Neural cell (in vitro differentiated cells): ENCODE data around the gene SCN8A. TPM values are rescaled to one million over a fixed set of nuclear protein-coding genes. Genes with fewer than 3 reads are reported as not detected.
A peak's percentile ranks its signal among the peaks of the same experiment; 100 is the strongest.

Experiments
- H2AFZ ChIP-seq: fragments of 200-600, 300-800 bp; sonication (generic), shearing (Covaris generic); 2 replicates; pipeline ENCODE4 v1.6.0; 2014; ENCODE audit warnings: low read depth, mild to moderate bottlenecking, antibody characterized with exemption, low read length, moderate library complexity
- H3F3A ChIP-seq: fragments of 200-600 bp; shearing (Covaris generic); 2 replicates; pipeline ENCODE4 v1.6.1; 2016; ENCODE audit warnings: mild to moderate bottlenecking, moderate library complexity, mixed read lengths, antibody characterized with exemption, low read length; ENCODE audit not compliant: insufficient read depth, poor library complexity, severe bottlenecking
- H3K27ac ChIP-seq: fragments of 200-600, 300-800 bp; sonication (generic), shearing (Covaris generic); 2 replicates; pipeline ENCODE4 v1.5.1; 2014; ENCODE audit warnings: mild to moderate bottlenecking, low read length, moderate library complexity
- H3K27me3 ChIP-seq: fragments of 300-800, 200-600 bp; sonication (generic), shearing (Covaris generic); 2 replicates; pipeline ENCODE4 v1.6.0; 2014; ENCODE audit warnings: mild to moderate bottlenecking, low read depth, low read length, moderate library complexity; ENCODE audit not compliant: insufficient read depth
- H3K36me3 ChIP-seq: fragments of 300-800, 200-600 bp; sonication (generic), shearing (Covaris generic); 2 replicates; pipeline ENCODE4 v1.5.1; 2014; ENCODE audit warnings: mild to moderate bottlenecking, antibody characterized with exemption, low read length, moderate library complexity; ENCODE audit not compliant: insufficient read depth
- H3K4me2 ChIP-seq: fragments of 300-800, 200-600 bp; sonication (generic), shearing (Covaris generic); 2 replicates; pipeline ENCODE4 v1.6.0; 2014; ENCODE audit warnings: mild to moderate bottlenecking, low read length
- H3K4me3 ChIP-seq: fragments of 300-800, 200-600 bp; sonication (generic), shearing (Covaris generic); 2 replicates; pipeline ENCODE4 v1.5.1; 2014; ENCODE audit warnings: mild to moderate bottlenecking, low read length, moderate library complexity
- H3K79me2 ChIP-seq: fragments of 200-600 bp; shearing (Covaris generic); replicated peaks from 2 replicates; pipeline ENCODE4 v1.6.0; 2014; ENCODE audit warnings: mild to moderate bottlenecking, low read length, moderate library complexity; ENCODE audit not compliant: insufficient read depth
- H3K9ac ChIP-seq: fragments of 300-800, 200-600 bp; sonication (generic), shearing (Covaris generic); 2 replicates; pipeline ENCODE4 v1.6.1; 2016; ENCODE audit warnings: mild to moderate bottlenecking, low read length, mixed read lengths
- H3K9me2 ChIP-seq: fragments of 200-600 bp; shearing (Covaris generic); 2 replicates; pipeline ENCODE4 v1.6.1; 2016; ENCODE audit warnings: mild to moderate bottlenecking, low read length, mixed read lengths; ENCODE audit not compliant: insufficient read depth
- H3K9me3 ChIP-seq: fragments of 200-600, 300-800 bp; sonication (generic), shearing (Covaris generic); 2 replicates; pipeline ENCODE4 v1.6.1; 2016; ENCODE audit warnings: mild to moderate bottlenecking, mixed run types, low read length, moderate library complexity, mixed read lengths
- H4K20me1 ChIP-seq: fragments of 200-600 bp; shearing (Covaris generic); 2 replicates; pipeline ENCODE4 v1.6.1; 2016; ENCODE audit warnings: mild to moderate bottlenecking, mixed run types; ENCODE audit not compliant: insufficient read depth
- EP300 ChIP-seq: fragments of 450-650 bp; conservative IDR thresholded peaks from 2 replicates; pipeline ENCODE4 v1.6.1; 2014; ENCODE audit warnings: antibody characterized with exemption, mild to moderate bottlenecking, moderate library complexity; ENCODE audit not compliant: poor library complexity, severe bottlenecking
- EZH2 ChIP-seq: fragments of 200-600, 300-800 bp; shearing (Covaris generic), sonication (generic); IDR thresholded peaks from 2 replicates; pipeline ENCODE4 v1.6.1; 2014; ENCODE audit warnings: antibody characterized with exemption, low read length, borderline replicate concordance, mild to moderate bottlenecking; ENCODE audit not compliant: insufficient read depth, poor library complexity, severe bottlenecking
- MXI1 ChIP-seq: fragments of 450-650 bp; conservative IDR thresholded peaks from 2 replicates; pipeline ENCODE4 v1.6.1; 2014; ENCODE audit warnings: antibody characterized with exemption, mild to moderate bottlenecking; ENCODE audit not compliant: poor library complexity, severe bottlenecking
- POLR2AphosphoS5 ChIP-seq: IDR thresholded peaks from 2 replicates; pipeline ENCODE4 v1.6.1; 2012
- RAD21 ChIP-seq: fragments of 450-650 bp; conservative IDR thresholded peaks from 2 replicates; pipeline ENCODE4 v1.6.1; 2014; ENCODE audit warnings: antibody characterized with exemption, mild to moderate bottlenecking, moderate library complexity
- SMC3 ChIP-seq: fragments of 450-650 bp; conservative IDR thresholded peaks from 2 replicates; pipeline ENCODE4 v1.6.1; 2014; ENCODE audit warnings: antibody characterized with exemption, mild to moderate bottlenecking, moderate library complexity; ENCODE audit not compliant: poor library complexity
- TAF1 ChIP-seq: IDR thresholded peaks from 2 replicates; pipeline ENCODE4 v1.6.1; 2012; ENCODE audit warnings: low read depth
- polyA plus RNA-seq: library from polyadenylated mRNA; depleted of rRNA; stranded (reverse); fragments of >200 nt; gene quantifications from 2 replicates; pipeline ENCODE4 v1.2.3, GENCODE V29; 2014
- TF ChIP-seq, protein P1 (sequence below): IDR thresholded peaks from 2 replicates; pipeline ENCODE4 v1.6.1; 2012; ENCODE audit warnings: borderline replicate concordance
- TF ChIP-seq, protein P2 (sequence below): fragments of 450-650 bp; IDR thresholded peaks from 2 replicates; pipeline ENCODE4 v1.5.1; 2014; ENCODE audit warnings: antibody characterized with exemption, mild to moderate bottlenecking, moderate library complexity; ENCODE audit not compliant: poor library complexity, severe bottlenecking

Gene SCN8A
- polyA plus RNA-seq, 1 donor from 2014 or later, result 14.2 TPM

DNA sequence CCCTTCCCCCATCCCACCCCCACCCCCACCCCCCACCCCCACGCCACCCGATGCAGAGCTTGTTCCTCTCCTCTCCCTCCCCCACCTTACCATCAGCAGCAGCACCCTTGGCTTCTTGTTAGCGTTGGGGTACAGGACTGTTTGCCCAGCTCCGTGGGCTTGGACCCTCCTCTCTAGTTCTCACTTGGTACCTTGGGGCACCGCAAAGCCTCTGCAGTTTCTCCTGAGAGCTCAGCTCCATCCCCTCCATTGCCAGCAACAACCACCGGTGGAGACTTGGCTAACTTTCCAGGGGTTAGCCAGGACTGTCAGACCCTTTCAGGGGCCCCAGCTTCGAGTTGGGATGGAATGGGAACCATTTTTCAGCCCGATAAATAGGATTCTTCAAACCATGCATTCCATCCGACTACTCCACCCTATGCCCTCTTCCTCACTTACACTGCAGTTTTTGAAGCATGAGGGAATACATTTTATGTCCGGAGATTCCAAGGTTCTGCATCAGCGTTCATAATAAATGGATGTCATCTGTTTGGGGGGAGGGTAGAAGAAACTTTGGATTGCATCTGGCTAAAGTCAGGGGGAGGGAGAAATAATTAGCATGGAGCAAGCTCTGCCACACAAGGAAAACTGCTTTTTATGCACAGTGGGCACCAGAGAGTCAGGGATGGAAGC, 1.1 kb downstream of the SCN8A start:
- Histone ChIP-seq H4K20me1 (no peaks in the 10 kb centered on the region), H3K4me2 (peak overlapping the region; percentile 58), H3K9me2 (no peaks in the 10 kb centered on the region), H3K9me3 (no peaks in the 10 kb centered on the region), H3K36me3 (no peaks in the 10 kb centered on the region), H3K79me2 (peaks cover 43% of the 10 kb centered on the region), H3F3A (no peaks in the 10 kb centered on the region), H3K9ac (peak overlapping the region; percentile 89), H3K4me3 (peak overlapping the region; percentile 92), H2AFZ (no peak overlapping the region), H3K27ac (no peak overlapping the region), H3K27me3 (no peaks in the 10 kb centered on the region)
- TF ChIP-seq POLR2AphosphoS5 (no peak), EP300 (no peak), RAD21 (no peak), MXI1 (no peak)
- TF ChIP-seq, protein P1, sequence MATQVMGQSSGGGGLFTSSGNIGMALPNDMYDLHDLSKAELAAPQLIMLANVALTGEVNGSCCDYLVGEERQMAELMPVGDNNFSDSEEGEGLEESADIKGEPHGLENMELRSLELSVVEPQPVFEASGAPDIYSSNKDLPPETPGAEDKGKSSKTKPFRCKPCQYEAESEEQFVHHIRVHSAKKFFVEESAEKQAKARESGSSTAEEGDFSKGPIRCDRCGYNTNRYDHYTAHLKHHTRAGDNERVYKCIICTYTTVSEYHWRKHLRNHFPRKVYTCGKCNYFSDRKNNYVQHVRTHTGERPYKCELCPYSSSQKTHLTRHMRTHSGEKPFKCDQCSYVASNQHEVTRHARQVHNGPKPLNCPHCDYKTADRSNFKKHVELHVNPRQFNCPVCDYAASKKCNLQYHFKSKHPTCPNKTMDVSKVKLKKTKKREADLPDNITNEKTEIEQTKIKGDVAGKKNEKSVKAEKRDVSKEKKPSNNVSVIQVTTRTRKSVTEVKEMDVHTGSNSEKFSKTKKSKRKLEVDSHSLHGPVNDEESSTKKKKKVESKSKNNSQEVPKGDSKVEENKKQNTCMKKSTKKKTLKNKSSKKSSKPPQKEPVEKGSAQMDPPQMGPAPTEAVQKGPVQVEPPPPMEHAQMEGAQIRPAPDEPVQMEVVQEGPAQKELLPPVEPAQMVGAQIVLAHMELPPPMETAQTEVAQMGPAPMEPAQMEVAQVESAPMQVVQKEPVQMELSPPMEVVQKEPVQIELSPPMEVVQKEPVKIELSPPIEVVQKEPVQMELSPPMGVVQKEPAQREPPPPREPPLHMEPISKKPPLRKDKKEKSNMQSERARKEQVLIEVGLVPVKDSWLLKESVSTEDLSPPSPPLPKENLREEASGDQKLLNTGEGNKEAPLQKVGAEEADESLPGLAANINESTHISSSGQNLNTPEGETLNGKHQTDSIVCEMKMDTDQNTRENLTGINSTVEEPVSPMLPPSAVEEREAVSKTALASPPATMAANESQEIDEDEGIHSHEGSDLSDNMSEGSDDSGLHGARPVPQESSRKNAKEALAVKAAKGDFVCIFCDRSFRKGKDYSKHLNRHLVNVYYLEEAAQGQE, result no peak

DNA sequence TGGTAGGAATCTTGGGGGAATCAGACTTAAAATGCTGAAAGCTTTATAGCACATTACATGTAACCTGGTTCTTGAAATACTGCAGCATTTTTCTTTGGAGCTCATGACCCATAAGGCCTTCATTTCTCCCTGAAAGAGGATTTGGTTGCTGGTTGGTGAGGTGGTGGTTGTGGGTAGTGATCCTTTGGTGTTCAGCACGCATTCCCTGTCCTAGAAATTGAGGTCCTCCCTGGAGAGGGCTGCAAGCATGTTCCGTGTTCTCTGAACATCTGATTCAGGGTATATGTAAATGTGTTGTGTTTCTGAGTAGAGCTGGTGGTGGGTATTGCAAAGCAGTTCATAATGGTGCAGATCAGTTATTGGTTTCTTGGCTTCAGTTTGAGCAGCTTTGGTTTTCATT, 2.0 kb downstream of the SCN8A start:
- H3K36me3 ChIP-seq, result no peaks in the 10 kb centered on the region
- peak overlapping the region; percentile 58 for H3K4me2 ChIP-seq
- no peak overlapping the region for H2AFZ ChIP-seq
- H3K79me2 ChIP-seq, result peaks cover 50% of the 10 kb centered on the region
- H3F3A ChIP-seq, result no peaks in the 10 kb centered on the region
- no peak for TF ChIP-seq TAF1
- peak; percentile 4 for TF ChIP-seq MXI1
- TF ChIP-seq EZH2, result no peak
- no peak for TF ChIP-seq POLR2AphosphoS5
- TF ChIP-seq EP300, result no peak
- TF ChIP-seq, protein P2, sequence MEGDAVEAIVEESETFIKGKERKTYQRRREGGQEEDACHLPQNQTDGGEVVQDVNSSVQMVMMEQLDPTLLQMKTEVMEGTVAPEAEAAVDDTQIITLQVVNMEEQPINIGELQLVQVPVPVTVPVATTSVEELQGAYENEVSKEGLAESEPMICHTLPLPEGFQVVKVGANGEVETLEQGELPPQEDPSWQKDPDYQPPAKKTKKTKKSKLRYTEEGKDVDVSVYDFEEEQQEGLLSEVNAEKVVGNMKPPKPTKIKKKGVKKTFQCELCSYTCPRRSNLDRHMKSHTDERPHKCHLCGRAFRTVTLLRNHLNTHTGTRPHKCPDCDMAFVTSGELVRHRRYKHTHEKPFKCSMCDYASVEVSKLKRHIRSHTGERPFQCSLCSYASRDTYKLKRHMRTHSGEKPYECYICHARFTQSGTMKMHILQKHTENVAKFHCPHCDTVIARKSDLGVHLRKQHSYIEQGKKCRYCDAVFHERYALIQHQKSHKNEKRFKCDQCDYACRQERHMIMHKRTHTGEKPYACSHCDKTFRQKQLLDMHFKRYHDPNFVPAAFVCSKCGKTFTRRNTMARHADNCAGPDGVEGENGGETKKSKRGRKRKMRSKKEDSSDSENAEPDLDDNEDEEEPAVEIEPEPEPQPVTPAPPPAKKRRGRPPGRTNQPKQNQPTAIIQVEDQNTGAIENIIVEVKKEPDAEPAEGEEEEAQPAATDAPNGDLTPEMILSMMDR, result no peak
- TF ChIP-seq RAD21, result no peak
- H4K20me1 ChIP-seq, result no peaks in the 10 kb centered on the region
- H3K4me3 ChIP-seq, result peak overlapping the region; percentile 92
- H3K27ac ChIP-seq, result no peak overlapping the region
- peak overlapping the region; percentile 89 for H3K9ac ChIP-seq
- no peaks in the 10 kb centered on the region for H3K9me2 ChIP-seq
- no peaks in the 10 kb centered on the region for H3K9me3 ChIP-seq
- H3K27me3 ChIP-seq, result no peaks in the 10 kb centered on the region

DNA sequence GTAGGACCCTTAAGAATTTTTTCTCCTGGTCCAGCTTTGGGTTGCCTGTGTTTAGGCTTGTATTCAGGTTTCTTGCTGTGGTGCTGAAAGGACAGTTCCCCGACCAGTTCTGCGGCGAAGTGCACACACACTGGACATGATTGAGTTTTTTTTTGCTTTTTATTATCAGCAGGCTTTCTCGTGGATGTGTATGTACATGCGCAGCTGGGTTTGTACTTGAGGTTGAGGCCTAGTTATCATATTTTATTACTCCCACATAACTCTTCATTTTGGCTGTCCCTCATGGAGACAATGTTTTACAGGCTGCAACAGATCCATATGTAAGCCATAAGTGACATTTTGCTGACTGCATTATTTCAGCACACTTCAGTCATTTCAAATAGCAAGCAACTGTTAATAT, 2.5 kb downstream of the SCN8A start:
- Histone ChIP-seq H2AFZ (no peak overlapping the region), H3K27ac (no peak overlapping the region), H3K9ac (no peak overlapping the region), H3K79me2 (peaks cover 53% of the 10 kb centered on the region), H3F3A (no peaks in the 10 kb centered on the region), H3K4me2 (peak overlapping the region; percentile 58), H3K9me2 (no peaks in the 10 kb centered on the region), H3K4me3 (peak overlapping the region; percentile 92), H4K20me1 (no peaks in the 10 kb centered on the region), H3K9me3 (no peaks in the 10 kb centered on the region), H3K27me3 (no peaks in the 10 kb centered on the region), H3K36me3 (no peaks in the 10 kb centered on the region)
- TF ChIP-seq SMC3, result no peak
- TF ChIP-seq, protein P1, result peak; percentile 61
- peak; percentile 1 for TF ChIP-seq MXI1
